HG02852 (cell line): Measurements from ENCODE around the gene PRODH2.

Experiments
- ATAC-seq: cut with Tn5 transposase; IDR thresholded peaks from one replicate; pipeline ENCODE4 v1.9.1; 2021; ENCODE audit warnings: mild to moderate bottlenecking, moderate library complexity; ENCODE audit not compliant: unreplicated experiment

The PRODH2 gene

GRCh38 chr19:35759697-35760096, 52.9 kb downstream of the PRODH2 start:
- no peak for ATAC-seq

GRCh38 chr19:35757749-35758608, 54.7 kb downstream of the PRODH2 start, which contains the start of gene PROSER3:
Gene PROSER3, plus strand, starts transcription at chr19:35758176. Its CDS starts 40 bp downstream, at chr19:35758216.
- peak; percentile 91 for ATAC-seq

- no peak for ATAC-seq
These were observed 55.4 kb downstream of the PRODH2 start for GRCh38 chr19:35757231-35757748.

- no peak for ATAC-seq
These were observed 56.0 kb downstream of the PRODH2 start, which contains the start of gene HSPB6 for GRCh38 chr19:35756377-35757230. Gene HSPB6, minus strand, starts transcription at chr19:35757029. Its CDS starts 21 bp downstream, at chr19:35757008.

- ATAC-seq: no peak
These were observed 56.9 kb downstream of the PRODH2 start for GRCh38 chr19:35755550-35756376.

- no peak for ATAC-seq
These were observed 57.5 kb downstream of the PRODH2 start for GRCh38 chr19:35755131-35755549.

GRCh38 chr19:35754370-35755130, 58.1 kb downstream of the PRODH2 start:
- ATAC-seq: no peak

- ATAC-seq: no peak
These were observed 58.8 kb downstream of the PRODH2 start for GRCh38 chr19:35753634-35754369.

GRCh38 chr19:35752746-35753350, 59.8 kb downstream of the PRODH2 start:
- no peak for ATAC-seq

- no peak for ATAC-seq
These were observed 60.6 kb downstream of the PRODH2 start for GRCh38 chr19:35751839-35752745.

GRCh38 chr19:35750167-35750566, 62.5 kb downstream of the PRODH2 start:
- ATAC-seq: no peak
